ENCODE measurements around the gene ACVR1. TPM values are rescaled to one million over a fixed set of nuclear protein-coding genes. Genes with fewer than 3 reads are reported as not detected.

The ACVR1 gene
- total and polyA plus RNA-seq, 9 of the 15 experiments (the other 6 are each of a cell fraction or from before 2014, with no cell fraction given) = 3.8 to 14.3 (median 6.9) TPM

GRCh38 chr2:157833721-157834120, 42.4 kb downstream of the ACVR1 start:
- FAIRE-seq = no peak
- ChIA-PET CTCF (ENCODE audit: low intra/inter-chr PET ratio) (no interaction called here), POLR2A (interaction anchor here (0.8 to 1.7 kb wide), 3 partner anchors 10 to 1478 kb away, joined by 3 to 7 read pairs (median 3); no protein-coding TSS in a partner anchor)
- Histone ChIP-seq H4K20me1 (replicated peaks; ENCODE audit: control insufficient read depth, insufficient read depth, low read length) (no peaks in the 10 kb centered on the region), H3K4me2 (ENCODE audit: insufficient read depth, low read length) (no peak overlapping the region), H3K27ac (ENCODE audit: extremely low read depth, low read depth, low read length) (no peak overlapping the region), H3K9me3 (replicated peaks; ENCODE audit: control insufficient read depth, insufficient read depth, low read depth, low read length) (no peaks in the 10 kb centered on the region), H3K4me3 (no peak overlapping the region), H3K36me3 (ENCODE audit: control insufficient read depth, insufficient read depth, low read length) (no peaks in the 10 kb centered on the region; the same call in 2 of the 3 replicates), H3K27me3 (ENCODE audit: control insufficient read depth in 2 of 2, insufficient read depth in 2 of 2, low read length in 2 of 2) (no peaks in the 10 kb centered on the region), H3K9ac (ENCODE audit: insufficient read depth in 1 of 2, low read depth in 2 of 2, low read length in 2 of 2) (no peak overlapping the region), H3K79me2 (ENCODE audit: control insufficient read depth, insufficient read depth, low read length) (peaks cover 19% of the 10 kb centered on the region; the same call in 2 of the 3 replicates), H2AFZ (ENCODE audit: low read depth, low read length) (no peak overlapping the region), H3K9me1 (ENCODE audit: control insufficient read depth, insufficient read depth, low read length) (no peaks in the 10 kb centered on the region), H3K4me1 (replicated peaks in 1 of 2; ENCODE audit: control insufficient read depth in 2 of 2, insufficient read depth in 2 of 2, low read length in 2 of 2) (peaks cover 3 to 34% of the 10 kb centered on the region in 2 experiments; a peak in 4 of 5 replicates)
- in situ Hi-C loops (cut with MboI) (no loop called here), intact Hi-C loops (cut with micrococcal nuclease) (no loop called here)
- no TSS peak for BruUV-seq (replicated peaks)
- WGBS (ENCODE audit: insufficient coverage, low coverage, missing lambda C conversion rate) = 81% methylated on average over 1 of the region's 1 CpG
- no peak for DNase-seq (ENCODE audit: extremely low read depth in 1 of 4, low spot score in 3 of 4)
- ATAC-seq = no peak
- TF ChIP-seq YY1 (IDR thresholded peaks at IDR 0.05; ENCODE audit: borderline replicate concordance in 1 of 3, control insufficient read depth in 1 of 3, extremely low read depth in 1 of 3, insufficient read depth in 3 of 3, insufficient read length in 1 of 3, insufficient replicate concordance in 2 of 3, low read depth in 1 of 3, low read length in 2 of 3) (no peak), ETV5 (CRISPR knock-in tag; IDR thresholded peaks at IDR 0.05; ENCODE audit: low read depth) (no peak), TAF7 (tag; IDR thresholded peaks at IDR 0.05) (no peak), RAD21 (CRISPR knock-in tag; conservative IDR thresholded peaks at IDR 0.05 in 1 of 2, IDR thresholded peaks at IDR 0.05 in 1 of 2) (no peak), EWSR1 (IDR thresholded peaks at IDR 0.05; ENCODE audit: borderline replicate concordance, low read depth, partially characterized antibody) (no peak), ERF (CRISPR knock-in tag; IDR thresholded peaks at IDR 0.05) (no peak), DLX4 (CRISPR knock-in tag; IDR thresholded peaks at IDR 0.05) (no peak), BRD9 (IDR thresholded peaks at IDR 0.05; ENCODE audit: low read depth, partially characterized antibody) (no peak), XRCC3 (IDR thresholded peaks at IDR 0.05) (no peak), HDAC3 (IDR thresholded peaks at IDR 0.05; ENCODE audit: borderline replicate concordance, partially characterized antibody) (no peak), HDAC8 (tag; IDR thresholded peaks at IDR 0.05) (no peak)

All from K562 (cell line).